DMS153 treated with DMSO at 0.1 percent for 48 hours (cell line): ENCODE data around the gene KRT33A.
"Not testable (repeated sequence)": the region's sequence is repeated elsewhere in the genome, so short reads cannot be mapped to it uniquely, and the experiment has no call there.

Experiments used
- DNase-seq: peaks from one replicate; lab custom pipeline; 2025; ENCODE audit not compliant: unreplicated experiment; lab: John Stamatoyannopoulos, UW

KRT33A gene

GRCh38 chr17:41350381-41350878 lies at the start of gene KRT33A:
Gene KRT33A (minus strand): TSS chr17:41350828. CDS start chr17:41350767, 61 bp downstream.
- not testable (repeated sequence) for DNase-seq

- DNase-seq = no peak
These were observed 46.5 kb upstream of the KRT33A start, which contains the start of gene KRT31 for GRCh38 chr17:41396996-41397660. Gene KRT31 (minus strand): TSS chr17:41397608. CDS start chr17:41397539, 69 bp downstream.

- DNase-seq = no peak
These were observed 45.7 kb upstream of the KRT33A start for GRCh38 chr17:41396340-41396739.

GRCh38 chr17:41395611-41396010 lies 45.0 kb upstream of the KRT33A start:
- DNase-seq = no peak

GRCh38 chr17:41395044-41395443 lies 44.4 kb upstream of the KRT33A start:
- DNase-seq = not testable (repeated sequence)

GRCh38 chr17:41394254-41394996 lies 43.8 kb upstream of the KRT33A start:
- DNase-seq = no peak

- DNase-seq = no peak
These were observed 43.2 kb upstream of the KRT33A start for GRCh38 chr17:41393826-41394225.

GRCh38 chr17:41393294-41393693 lies 42.7 kb upstream of the KRT33A start:
- no peak for DNase-seq

- no peak for DNase-seq
These were observed 41.6 kb upstream of the KRT33A start for GRCh38 chr17:41392278-41392677.

- DNase-seq = no peak
These were observed 40.9 kb upstream of the KRT33A start for GRCh38 chr17:41391535-41391934.

GRCh38 chr17:41390411-41390938 lies 39.8 kb upstream of the KRT33A start:
- DNase-seq = no peak

- DNase-seq = no peak
These were observed 37.0 kb upstream of the KRT33A start for GRCh38 chr17:41387670-41388069.

- DNase-seq = no peak
These were observed 35.6 kb upstream of the KRT33A start for GRCh38 chr17:41386227-41386626.

- DNase-seq = no peak
These were observed 33.1 kb upstream of the KRT33A start for GRCh38 chr17:41383690-41384089.

GRCh38 chr17:41382394-41382793 lies 31.8 kb upstream of the KRT33A start:
- DNase-seq = no peak

GRCh38 chr17:41381943-41382342 lies 31.3 kb upstream of the KRT33A start, which contains the start of gene KRT34:
Gene KRT34 (minus strand): TSS chr17:41382306. CDS start chr17:41382246, 60 bp downstream.
- not testable (repeated sequence) for DNase-seq

GRCh38 chr17:41380091-41380490 lies 29.5 kb upstream of the KRT33A start:
- DNase-seq = not testable (repeated sequence)

- no peak for DNase-seq
These were observed 26.9 kb upstream of the KRT33A start for GRCh38 chr17:41377546-41377945.

GRCh38 chr17:41369713-41370112 lies 19.1 kb upstream of the KRT33A start, which contains the start of gene KRT33B:
Gene KRT33B (minus strand): TSS chr17:41369813. CDS start chr17:41369750, 63 bp downstream.
- DNase-seq = no peak

- DNase-seq = no peak
These were observed 18.4 kb upstream of the KRT33A start for GRCh38 chr17:41369023-41369422.

GRCh38 chr17:41367426-41368075 lies 16.9 kb upstream of the KRT33A start:
- no peak for DNase-seq
